Frontal cortex (tissue), 4 donors: ENCODE results near the gene PRKAG2. TPM values are rescaled to one million over a fixed set of nuclear protein-coding genes. Genes with fewer than 3 reads are reported as not detected.
"Not testable (repeated sequence)": the region's sequence is repeated elsewhere in the genome, so short reads cannot be mapped to it uniquely, and the experiment has no call there.

ENCODE experiments used
- DNase-seq, 2 donors: peaks; one replicate each; pipeline ENCODE4 v3.0.0; 2012; ENCODE audit warnings: low spot score in 2 of 2
- FAIRE-seq: peaks from 2 replicates; lab custom pipeline; 2012; peaks lifted over from hg19 to GRCh38; lab: Jason Lieb, UNC
- total RNA-seq: library from RNA; depleted of rRNA; stranded (reverse); fragments of >200 nt; gene quantifications from one replicate; pipeline ENCODE4 v1.2.3, GENCODE V29; 2014
- donor health status: control.
- donor health status: control.
- donor health status: control.

Gene PRKAG2
- total RNA-seq, 1 donor from 2014 or later = 29.8 TPM

DNA sequence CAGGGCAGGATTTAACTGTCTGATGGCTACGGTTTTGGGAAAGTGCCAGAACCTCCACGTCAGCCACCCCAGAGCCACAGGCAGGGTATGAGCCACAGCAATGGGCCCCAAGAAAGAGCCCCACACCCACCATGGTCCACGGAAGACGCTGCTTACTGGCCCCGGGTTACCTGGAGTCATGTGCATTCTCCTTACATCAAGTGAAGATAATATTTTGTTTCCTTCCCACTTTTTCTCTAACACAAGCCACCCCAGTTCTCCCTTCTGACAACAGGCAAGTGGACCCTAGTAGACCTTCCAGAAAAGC, 67.1 kb downstream of the PRKAG2 start:
- DNase-seq = no peak
- no peak for FAIRE-seq

DNA sequence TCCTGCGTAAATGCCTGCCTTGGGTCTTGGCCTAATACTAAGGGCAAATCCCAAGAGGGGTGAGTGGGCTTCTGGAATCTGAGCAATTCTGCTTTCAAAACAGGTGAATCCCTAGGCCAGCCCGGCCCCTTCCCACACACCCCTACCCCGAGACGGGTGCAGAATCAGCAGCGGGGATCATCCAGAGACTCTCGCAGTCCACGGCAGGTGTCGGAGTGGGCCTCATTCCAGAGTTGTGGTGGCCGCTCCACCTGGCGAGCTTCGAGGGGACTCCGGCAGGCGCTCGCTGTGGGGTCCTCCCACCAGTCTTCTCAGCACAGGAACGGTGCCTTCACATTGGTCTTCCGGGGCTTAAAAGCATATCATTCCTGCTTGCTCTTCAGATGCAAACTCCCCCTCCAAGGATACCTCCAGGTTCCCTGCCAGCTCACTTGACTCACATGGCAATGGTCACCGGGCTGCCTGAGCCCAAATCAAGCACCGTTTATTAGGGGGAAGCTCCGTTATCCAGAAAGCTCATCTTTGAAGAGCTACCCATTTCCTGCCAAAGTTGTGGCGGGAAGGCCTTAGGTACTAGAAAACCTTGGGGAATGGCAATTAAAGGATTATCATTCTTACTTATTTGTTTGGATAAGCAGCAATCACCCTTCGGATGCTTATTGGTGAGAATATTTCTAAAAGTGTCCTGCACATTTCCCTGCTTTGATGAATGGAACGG, 67.6 kb downstream of the PRKAG2 start:
- DNase-seq = no peak
- no peak for FAIRE-seq

DNA sequence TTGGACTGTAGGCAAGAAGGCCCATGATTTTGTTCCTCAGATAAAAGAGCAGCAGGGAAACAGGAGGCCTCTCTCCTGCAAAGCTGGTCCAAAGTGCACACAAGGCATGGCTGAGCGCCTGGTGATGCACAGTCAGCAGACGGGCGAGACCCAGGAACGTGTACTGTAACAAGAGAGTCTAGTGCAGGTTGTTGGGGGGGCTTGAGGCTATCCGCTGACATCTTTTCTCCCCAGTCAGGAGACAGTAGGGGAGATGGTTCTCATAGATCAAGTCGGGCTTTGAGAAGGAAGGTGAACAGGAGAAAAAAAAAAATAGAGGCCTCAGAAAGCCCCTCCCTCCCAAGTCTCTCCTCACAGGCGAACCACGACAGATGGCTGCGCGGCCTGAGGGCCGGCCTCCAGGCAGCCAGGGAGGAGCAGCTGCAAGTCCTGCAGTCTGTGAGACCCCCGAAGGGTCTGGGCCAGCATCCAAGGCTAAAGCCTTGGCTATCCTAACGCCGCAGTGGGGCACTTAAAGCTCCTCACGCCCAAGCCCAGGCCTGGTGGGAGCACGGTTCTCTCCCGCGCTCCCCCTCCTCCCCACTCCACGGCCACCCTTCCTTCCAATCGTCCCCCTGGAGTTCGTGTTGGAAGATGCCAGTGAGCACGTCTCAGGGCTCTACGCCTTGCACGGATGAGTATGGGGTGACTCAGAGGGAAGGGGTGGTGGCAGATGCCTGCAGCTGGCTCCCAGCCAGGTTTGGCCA, 68.3 kb downstream of the PRKAG2 start:
- FAIRE-seq (no peak), DNase-seq (no peak)

GRCh38 chr7:151807846-151808245, 69.1 kb downstream of the PRKAG2 start:
- FAIRE-seq = no peak

GRCh38 chr7:151806952-151807775, 69.8 kb downstream of the PRKAG2 start:
- no peak for FAIRE-seq
- no peak for DNase-seq

More at GRCh38 chr7:151807846-151808245, 69.1 kb downstream of the PRKAG2 start:
- no peak for DNase-seq

GRCh38 chr7:151806204-151806603, 70.7 kb downstream of the PRKAG2 start:
- FAIRE-seq = no peak
- no peak for DNase-seq

DNA sequence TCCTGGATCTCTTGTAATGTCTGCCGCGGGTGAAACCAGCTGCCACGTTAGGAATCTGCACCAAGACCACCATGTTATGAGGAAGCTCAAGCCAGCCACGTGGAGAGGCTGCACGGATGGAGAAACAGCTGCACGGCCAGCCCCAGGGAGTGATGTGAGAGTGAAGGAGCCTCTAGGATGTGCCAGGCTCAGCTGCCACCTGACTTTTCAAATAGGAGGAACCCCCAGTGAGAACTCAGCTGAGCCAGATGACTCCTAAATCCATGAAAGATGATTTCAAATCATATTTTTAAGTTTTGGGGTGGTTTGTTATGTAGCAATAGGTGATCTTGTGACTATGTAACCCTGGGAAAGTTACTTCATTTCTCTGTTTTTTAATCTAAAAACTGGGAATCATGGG, 71.7 kb downstream of the PRKAG2 start:
- FAIRE-seq (no peak), DNase-seq (no peak)

DNA sequence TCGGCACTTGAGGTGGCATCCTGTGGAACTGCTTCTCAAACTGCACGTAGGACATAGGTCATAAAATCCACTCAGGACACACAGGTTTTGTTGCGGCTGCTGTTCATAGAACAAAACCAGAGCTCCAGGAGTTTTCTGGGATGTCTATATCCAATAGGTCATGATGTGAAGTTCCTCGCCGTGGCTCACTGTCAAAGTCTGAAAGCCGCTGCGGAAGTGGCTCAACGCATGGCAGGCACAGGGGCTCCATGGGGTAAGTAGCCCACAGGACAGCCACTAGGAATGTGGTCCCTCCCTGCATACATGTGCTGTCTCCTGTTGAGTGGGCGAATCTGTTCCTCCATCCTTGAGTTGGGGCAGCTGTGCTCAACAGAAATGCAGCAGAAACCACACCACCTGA, 72.2 kb downstream of the PRKAG2 start:
- DNase-seq = no peak
- no peak for FAIRE-seq

- FAIRE-seq (no peak), DNase-seq (no peak)
These were observed 73.1 kb downstream of the PRKAG2 start for GRCh38 chr7:151803841-151804240.

- DNase-seq = no peak
- FAIRE-seq = no peak
These were observed 74.5 kb downstream of the PRKAG2 start for GRCh38 chr7:151802469-151802846.

- DNase-seq = no peak
These were observed 75.0 kb downstream of the PRKAG2 start for GRCh38 chr7:151801782-151802468.

DNA sequence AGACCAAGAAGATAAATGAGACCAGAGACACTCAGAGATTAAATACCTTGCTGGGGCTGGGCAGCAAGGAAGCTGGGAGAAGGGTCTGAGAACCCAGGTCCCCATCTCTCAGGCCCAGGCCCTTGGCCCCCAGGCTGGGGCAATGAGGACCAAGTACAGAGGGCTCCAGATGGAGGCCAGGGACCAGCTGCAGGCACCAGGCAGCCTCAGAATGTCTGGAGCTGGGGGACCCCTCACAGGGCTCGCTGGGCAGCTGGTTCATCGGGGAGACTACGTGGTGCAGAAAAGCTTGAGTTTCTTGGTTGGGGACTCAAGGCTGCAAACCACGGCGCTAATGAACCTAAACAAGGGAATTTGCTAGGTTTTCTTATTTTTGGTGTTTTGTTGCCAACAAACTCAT, 75.6 kb downstream of the PRKAG2 start:
- no peak for DNase-seq
- FAIRE-seq = no peak

More at GRCh38 chr7:151801782-151802468, 75.0 kb downstream of the PRKAG2 start:
- FAIRE-seq = no peak

DNA sequence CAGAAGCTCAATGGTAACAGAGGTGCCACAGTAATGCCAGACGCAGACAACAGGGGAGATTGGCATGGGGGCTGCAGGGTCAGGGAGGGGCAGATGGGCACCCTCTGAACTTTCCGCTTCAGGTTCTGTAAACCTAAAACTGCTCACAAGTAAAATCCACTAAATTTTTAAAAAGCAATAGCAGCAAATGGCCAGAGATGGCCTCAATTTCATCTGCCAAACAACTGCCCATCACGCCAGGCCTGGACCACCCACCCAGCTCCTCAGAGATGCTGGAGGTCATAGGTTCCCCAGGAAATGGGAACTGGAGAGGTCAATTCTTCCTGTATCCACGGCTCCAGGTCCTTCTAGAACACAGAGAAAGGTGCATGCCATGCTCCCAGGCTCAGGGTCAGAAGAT, 76.1 kb downstream of the PRKAG2 start:
- DNase-seq (no peak), FAIRE-seq (no peak)

- FAIRE-seq (no peak), DNase-seq (no peak)
These were observed 76.5 kb downstream of the PRKAG2 start for GRCh38 chr7:151800391-151800790.

- FAIRE-seq = no peak
- DNase-seq = no peak
These were observed 77.4 kb downstream of the PRKAG2 start for GRCh38 chr7:151799506-151799905.

GRCh38 chr7:151798851-151799448, 78.0 kb downstream of the PRKAG2 start:
- FAIRE-seq (no peak), DNase-seq (no peak)

DNA sequence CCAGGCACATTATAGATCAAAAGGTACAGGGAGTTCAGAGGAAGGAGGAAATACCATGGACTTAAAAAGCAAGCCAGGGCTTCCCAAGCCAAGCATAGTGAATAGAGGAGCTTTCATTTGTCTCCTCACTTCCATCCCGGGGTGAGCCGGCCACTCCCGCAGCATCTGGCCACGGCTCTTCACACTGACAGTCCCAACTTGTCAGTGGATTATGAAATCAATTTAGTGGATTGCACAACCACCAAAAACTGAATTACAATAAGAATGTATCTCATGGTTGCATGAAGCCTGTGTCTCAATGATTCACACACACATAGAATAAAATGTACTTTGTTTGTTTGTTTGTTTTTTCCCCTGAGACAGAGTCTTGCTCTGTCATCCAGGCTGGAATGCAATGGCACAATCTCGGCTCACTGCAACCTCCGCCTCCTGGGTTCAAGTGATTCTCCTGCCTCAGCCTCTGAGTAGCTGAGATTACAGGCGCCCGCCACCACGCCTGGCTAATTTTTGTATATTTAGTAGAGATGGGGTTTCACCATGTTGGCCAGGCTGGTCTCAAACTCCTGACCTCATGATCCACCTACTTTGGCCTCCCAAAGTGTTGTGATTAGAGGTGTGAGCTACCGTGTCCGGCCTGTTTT, 79.1 kb downstream of the PRKAG2 start:
- FAIRE-seq, DNase-seq: not testable (repeated sequence)

DNA sequence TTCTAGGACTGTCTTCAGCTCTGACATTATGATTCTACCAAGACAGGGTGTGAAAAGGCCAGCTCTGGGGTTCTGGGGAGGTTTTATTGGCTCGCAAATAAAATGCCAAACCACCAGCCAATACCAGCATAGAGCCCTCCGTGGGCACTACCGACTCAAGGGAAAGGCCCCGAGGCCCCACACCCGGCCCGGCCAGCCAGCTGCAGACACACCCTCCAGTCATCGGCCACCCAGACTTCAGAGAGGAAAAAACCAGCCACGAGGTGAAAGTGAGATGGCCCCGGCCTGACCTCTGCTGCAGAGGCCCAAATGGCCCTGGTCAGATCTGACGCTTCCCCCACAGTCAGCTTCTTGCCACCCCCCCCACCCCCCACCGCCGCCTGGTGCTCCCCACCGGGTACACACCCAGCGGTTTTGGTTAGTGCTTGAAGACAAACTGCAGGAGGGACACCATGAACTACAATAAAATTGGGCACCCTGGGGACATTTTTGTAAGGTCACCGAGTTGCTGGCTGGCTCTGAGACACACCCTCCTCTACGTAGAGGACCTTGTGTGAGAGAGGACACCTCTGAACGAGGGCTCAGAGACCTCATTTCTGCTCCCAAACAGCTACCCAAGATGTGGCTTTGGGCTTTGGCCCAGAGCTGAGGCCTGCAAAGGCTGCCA, 79.9 kb downstream of the PRKAG2 start:
- FAIRE-seq (no peak), DNase-seq (no peak)
